Osteocyte (in vitro differentiated cells): ENCODE measurements around the gene EPHA1. TPM values are rescaled to one million over a fixed set of nuclear protein-coding genes. Genes with fewer than 3 reads are reported as not detected.

Experiments
- DNase-seq: peaks from one replicate; pipeline ENCODE4 v3.0.0; 2021; ENCODE audit warnings: mixed read lengths; ENCODE audit not compliant: unreplicated experiment; ENCODE audit errors: extremely low spot score
- H3K27ac Mint-ChIP-seq: one replicate; pipeline ENCODE4 v1.8.0; 2021; ENCODE audit warnings: mild to moderate bottlenecking, mixed read lengths; ENCODE audit not compliant: unreplicated experiment
- H3K27me3 Mint-ChIP-seq: one replicate; pipeline ENCODE4 v1.8.0; 2021; ENCODE audit warnings: mixed read lengths; ENCODE audit not compliant: unreplicated experiment
- H3K36me3 Mint-ChIP-seq: one replicate; pipeline ENCODE4 v1.8.0; 2021; ENCODE audit warnings: mixed read lengths; ENCODE audit not compliant: unreplicated experiment
- H3K4me1 Mint-ChIP-seq: one replicate; pipeline ENCODE4 v1.8.0; 2021; ENCODE audit warnings: mixed read lengths; ENCODE audit not compliant: unreplicated experiment
- H3K4me3 Mint-ChIP-seq: one replicate; pipeline ENCODE4 v1.8.0; 2021; ENCODE audit warnings: mild to moderate bottlenecking, moderate library complexity, mixed read lengths; ENCODE audit not compliant: unreplicated experiment
- H3K9me3 Mint-ChIP-seq: one replicate; pipeline ENCODE4 v1.8.0; 2021; ENCODE audit warnings: mixed read lengths; ENCODE audit not compliant: unreplicated experiment
- CTCF ChIP-seq: fragments of 200-600 bp; sonication (generic); IDR thresholded peaks from 2 replicates; pipeline ENCODE4 v1.5.0; 2021; ENCODE audit warnings: antibody characterized with exemption, mild to moderate bottlenecking, moderate library complexity
- total RNA-seq: library from RNA; stranded (reverse); gene quantifications from 2 replicates; pipeline ENCODE4 v1.2.1, GENCODE V29; 2021

EPHA1 gene
- total RNA-seq, 1 donor from 2014 or later: not detected

- TF ChIP-seq CTCF: no peak
- Mint-ChIP-seq H3K4me3 (no peak overlapping the region), H3K36me3 (peaks cover 33% of the 10 kb centered on the region), H3K27me3 (no peaks in the 10 kb centered on the region), H3K4me1 (peaks cover 24% of the 10 kb centered on the region), H3K27ac (no peak overlapping the region), H3K9me3 (no peaks in the 10 kb centered on the region)
- no peak for DNase-seq
Measured at GRCh38 chr7:143385891-143386781, 22.5 kb downstream of the EPHA1 start.

GRCh38 chr7:143384661-143385631 is 23.7 kb downstream of the EPHA1 start:
- H3K4me1 Mint-ChIP-seq: peaks cover 15% of the 10 kb centered on the region
- DNase-seq: no peak
- TF ChIP-seq CTCF: no peak
- no peaks in the 10 kb centered on the region for H3K9me3 Mint-ChIP-seq
- H3K4me3 Mint-ChIP-seq: no peak overlapping the region
- no peaks in the 10 kb centered on the region for H3K27me3 Mint-ChIP-seq
- H3K36me3 Mint-ChIP-seq: peaks cover 23% of the 10 kb centered on the region
- no peak overlapping the region for H3K27ac Mint-ChIP-seq

GRCh38 chr7:143384148-143384547 is 24.5 kb downstream of the EPHA1 start:
- Mint-ChIP-seq H3K27ac (no peak overlapping the region), H3K27me3 (no peaks in the 10 kb centered on the region), H3K9me3 (no peaks in the 10 kb centered on the region), H3K4me1 (peaks cover 15% of the 10 kb centered on the region), H3K36me3 (peaks cover 15% of the 10 kb centered on the region), H3K4me3 (no peak overlapping the region)
- no peak for TF ChIP-seq CTCF
- no peak for DNase-seq

GRCh38 chr7:143383642-143383957 is 25.1 kb downstream of the EPHA1 start:
- DNase-seq: no peak

More at GRCh38 chr7:143383642-143383957, 25.1 kb downstream of the EPHA1 start:
- Mint-ChIP-seq H3K27ac (no peak overlapping the region), H3K4me3 (no peak overlapping the region), H3K4me1 (peaks cover 20% of the 10 kb centered on the region), H3K27me3 (no peaks in the 10 kb centered on the region), H3K36me3 (peaks cover 11% of the 10 kb centered on the region), H3K9me3 (no peaks in the 10 kb centered on the region)
- TF ChIP-seq CTCF: no peak
